Activated CD8-positive, alpha-beta memory T cell treated with anti-CD3 and anti-CD28 coated beads, Interleukin-2, amount 10 ng/mL, durations not matched to agents 7 days and 5 days (primary cell): ENCODE measurements around the gene CUL4B. TPM values are rescaled to one million over a fixed set of nuclear protein-coding genes. Genes with fewer than 3 reads are reported as not detected.
"Not testable (repeated sequence)": the region's sequence is repeated elsewhere in the genome, so short reads cannot be mapped to it uniquely, and the experiment has no call there.

Source experiments
- ATAC-seq: fragments of 150-1000 bp; cut with Tn5 transposase; one replicate; pipeline ENCODE4 v1.10.0; 2021; ENCODE audit warnings: moderate library complexity
- CTCF ChIA-PET: fragments of 350-600 bp; sonication (Branson Sonifier 250); formaldehyde crosslinking; loops from one replicate; lab custom pipeline; 2021; ENCODE audit warnings: antibody characterized with exemption; lab: Charles Lee
- DNase-seq: peaks from one replicate; pipeline ENCODE4 v3.0.0-alpha.2; 2020
- H3K27ac Mint-ChIP-seq: one replicate; pipeline ENCODE4 v1.8.0; 2021; ENCODE audit warnings: mild to moderate bottlenecking, mixed read lengths
- H3K27me3 Mint-ChIP-seq: one replicate; pipeline ENCODE4 v1.8.0; 2021; ENCODE audit warnings: mixed read lengths
- H3K36me3 Mint-ChIP-seq: one replicate; pipeline ENCODE4 v1.8.0; 2021; ENCODE audit warnings: mild to moderate bottlenecking, mixed read lengths
- H3K4me1 Mint-ChIP-seq: one replicate; pipeline ENCODE4 v1.8.0; 2021; ENCODE audit warnings: mixed read lengths
- H3K4me3 Mint-ChIP-seq: one replicate; pipeline ENCODE4 v1.8.0; 2021; ENCODE audit warnings: mild to moderate bottlenecking, moderate library complexity, mixed read lengths
- H3K9me3 Mint-ChIP-seq: one replicate; pipeline ENCODE4 v1.8.0; 2022; ENCODE audit warnings: low read depth, mixed read lengths
- total RNA-seq, 2 experiments: library from RNA; stranded (reverse); gene quantifications; one replicate each; pipeline ENCODE4 v1.2.3, GENCODE V29; 2021

Gene CUL4B
- 10 to 100 TPM; 31.1 to 32.9 TPM for total RNA-seq

- ATAC-seq (peak; percentile 90), DNase-seq (peak; percentile 95)
- H3K36me3 Mint-ChIP-seq = peaks cover 7% of the 10 kb centered on the region
- no peaks in the 10 kb centered on the region for H3K27me3 Mint-ChIP-seq
- CTCF ChIA-PET = interaction anchor here (1.0 to 2.6 kb wide), 3 partner anchors 16 to 43 kb away, joined by 3 to 12 read pairs (median 3); partner anchors contain the start of gene MCTS1
- peaks cover 21% of the 10 kb centered on the region for H3K4me1 Mint-ChIP-seq
- peak within 1 kb of the TSS; percentile 89 for H3K27ac Mint-ChIP-seq
- no peaks in the 10 kb centered on the region for H3K9me3 Mint-ChIP-seq
- peak within 1 kb of the TSS; percentile 91 for H3K4me3 Mint-ChIP-seq
Measured at GRCh38 chrX:120560842-120561633, at the start of gene CUL4B. Gene CUL4B (minus strand): TSS chrX:120560962. CDS start chrX:120560638, 324 bp downstream.

- peaks cover 13% of the 10 kb centered on the region for H3K4me1 Mint-ChIP-seq
- H3K27me3 Mint-ChIP-seq = no peaks in the 10 kb centered on the region
- CTCF ChIA-PET = interaction anchor here (0.7 to 2.1 kb wide), 2 partner anchors 24 to 43 kb away, joined by 4 to 12 read pairs; partner anchors contain the start of gene CUL4B
- ATAC-seq = peak; percentile 64
- peak overlapping the region; percentile 95 for H3K4me3 Mint-ChIP-seq
- H3K9me3 Mint-ChIP-seq = no peaks in the 10 kb centered on the region
- peak overlapping the region; percentile 98 for H3K27ac Mint-ChIP-seq
- DNase-seq = peak; percentile 64
- H3K36me3 Mint-ChIP-seq = peaks cover 4% of the 10 kb centered on the region
Measured at GRCh38 chrX:120604361-120604782, 43.6 kb upstream of the CUL4B start.

- Mint-ChIP-seq H3K9me3 (no peaks in the 10 kb centered on the region), H3K27ac (peak within 1 kb of the TSS; percentile 98), H3K4me1 (peaks cover 13% of the 10 kb centered on the region), H3K4me3 (peak within 1 kb of the TSS; percentile 95), H3K27me3 (no peaks in the 10 kb centered on the region), H3K36me3 (peaks cover 4% of the 10 kb centered on the region)
- DNase-seq (peak; percentile 91), ATAC-seq (peak; percentile 98)
- CTCF ChIA-PET = interaction anchor here (0.7 to 2.1 kb wide), 2 partner anchors 25 to 43 kb away, joined by 4 to 12 read pairs; partner anchors contain the start of gene CUL4B
Measured at GRCh38 chrX:120603707-120604360, 43.1 kb upstream of the CUL4B start, which contains the start of gene MCTS1. Gene MCTS1 (plus strand): TSS chrX:120604101. CDS start chrX:120604237, 136 bp downstream.

- H3K36me3 Mint-ChIP-seq = no peaks in the 10 kb centered on the region
- no peak overlapping the region for H3K4me3 Mint-ChIP-seq
- CTCF ChIA-PET = no interaction called here
- ATAC-seq (no peak), DNase-seq (no peak)
- H3K27ac Mint-ChIP-seq = no peak overlapping the region
- H3K4me1 Mint-ChIP-seq = no peaks in the 10 kb centered on the region
- no peaks in the 10 kb centered on the region for H3K9me3 Mint-ChIP-seq
- H3K27me3 Mint-ChIP-seq = peaks cover 7% of the 10 kb centered on the region
Measured at GRCh38 chrX:120585702-120586101, 24.9 kb upstream of the CUL4B start.

- CTCF ChIA-PET = no interaction called here
- Mint-ChIP-seq H3K27me3 (no peaks in the 10 kb centered on the region), H3K9me3 (no peaks in the 10 kb centered on the region), H3K36me3 (no peaks in the 10 kb centered on the region), H3K4me1 (peaks cover 2% of the 10 kb centered on the region), H3K4me3 (no peak overlapping the region), H3K27ac (no peak overlapping the region)
- ATAC-seq (no peak), DNase-seq (no peak)
Measured at GRCh38 chrX:120575379-120576114, 14.8 kb upstream of the CUL4B start.

- CTCF ChIA-PET, ATAC-seq, H3K4me3 Mint-ChIP-seq, H3K27ac Mint-ChIP-seq, H3K27me3 Mint-ChIP-seq, H3K9me3 Mint-ChIP-seq, DNase-seq, H3K4me1 Mint-ChIP-seq, H3K36me3 Mint-ChIP-seq: not testable (repeated sequence)
Measured at GRCh38 chrX:120573806-120574205, 13.0 kb upstream of the CUL4B start.

- DNase-seq = no peak
- Mint-ChIP-seq H3K36me3 (no peaks in the 10 kb centered on the region), H3K4me1 (peaks cover 2% of the 10 kb centered on the region), H3K27ac (no peak overlapping the region), H3K27me3 (no peaks in the 10 kb centered on the region), H3K4me3 (no peak overlapping the region), H3K9me3 (no peaks in the 10 kb centered on the region)
- CTCF ChIA-PET = no interaction called here
- no peak for ATAC-seq
Measured at GRCh38 chrX:120570011-120570600, 9.3 kb upstream of the CUL4B start.

- Mint-ChIP-seq H3K4me3 (no peak overlapping the region), H3K36me3 (no peaks in the 10 kb centered on the region), H3K27me3 (no peaks in the 10 kb centered on the region), H3K4me1 (peaks cover 2% of the 10 kb centered on the region), H3K9me3 (no peaks in the 10 kb centered on the region), H3K27ac (no peak overlapping the region)
- CTCF ChIA-PET = no interaction called here
- ATAC-seq = no peak
- no peak for DNase-seq
Measured at GRCh38 chrX:120568609-120569008, 7.8 kb upstream of the CUL4B start.

- Mint-ChIP-seq H3K9me3 (no peaks in the 10 kb centered on the region), H3K4me3 (no peak overlapping the region), H3K27ac (no peak overlapping the region), H3K27me3 (no peaks in the 10 kb centered on the region), H3K4me1 (peaks cover 2% of the 10 kb centered on the region), H3K36me3 (no peaks in the 10 kb centered on the region)
- ATAC-seq (no peak), DNase-seq (no peak)
- CTCF ChIA-PET = no interaction called here
Measured at GRCh38 chrX:120568035-120568434, 7.3 kb upstream of the CUL4B start.

- ATAC-seq (no peak), DNase-seq (no peak)
- H3K27me3 Mint-ChIP-seq = no peaks in the 10 kb centered on the region
- peaks cover 9% of the 10 kb centered on the region for H3K4me1 Mint-ChIP-seq
- CTCF ChIA-PET = no interaction called here
- no peak overlapping the region for H3K4me3 Mint-ChIP-seq
- no peaks in the 10 kb centered on the region for H3K36me3 Mint-ChIP-seq
- no peaks in the 10 kb centered on the region for H3K9me3 Mint-ChIP-seq
- H3K27ac Mint-ChIP-seq = no peak overlapping the region
Measured at GRCh38 chrX:120566817-120567216, 6.1 kb upstream of the CUL4B start.

GRCh38 chrX:120564925-120565324, 4.2 kb upstream of the CUL4B start:
- no peaks in the 10 kb centered on the region for H3K36me3 Mint-ChIP-seq
- peaks cover 9% of the 10 kb centered on the region for H3K4me1 Mint-ChIP-seq
- CTCF ChIA-PET = no interaction called here
- DNase-seq = no peak
- no peak overlapping the region for H3K4me3 Mint-ChIP-seq
- ATAC-seq = no peak
- H3K9me3 Mint-ChIP-seq = no peaks in the 10 kb centered on the region
- no peaks in the 10 kb centered on the region for H3K27me3 Mint-ChIP-seq
- H3K27ac Mint-ChIP-seq = no peak overlapping the region

GRCh38 chrX:120562569-120562926, 1.8 kb upstream of the CUL4B start:
- Mint-ChIP-seq H3K4me1 (peaks cover 15% of the 10 kb centered on the region), H3K27ac (no peak overlapping the region), H3K36me3 (no peaks in the 10 kb centered on the region), H3K27me3 (no peaks in the 10 kb centered on the region), H3K4me3 (no peak overlapping the region), H3K9me3 (no peaks in the 10 kb centered on the region)
- ATAC-seq = no peak
- CTCF ChIA-PET = no interaction called here
- DNase-seq = no peak
